Endothelial cell of umbilical vein (primary cell): Measurements from ENCODE around the gene METTL15. TPM values are rescaled to one million over a fixed set of nuclear protein-coding genes. Genes with fewer than 3 reads are reported as not detected.

ENCODE experiments used
- BruUV-seq: library from RNA; stranded (reverse); fragments of 400-500 nt; replicated peaks from 2 replicates; lab custom pipeline; 2021; lab: Mats Ljungman, UMichigan
- CTCF ChIA-PET: fragments of 300-600, 350-600 bp; sonication (Branson Sonifier 250); formaldehyde crosslinking; loops from one replicate; lab custom pipeline; 2021; ENCODE audit warnings: antibody characterized with exemption, inconsistent platforms; lab: Charles Lee
- POLR2A ChIA-PET: fragments of 300-600, 350-600 bp; sonication (Branson Sonifier 250); formaldehyde crosslinking; loops from one replicate; lab custom pipeline; 2021; ENCODE audit warnings: antibody characterized with exemption, inconsistent platforms; lab: Charles Lee
- DNase-seq: peaks from one replicate; pipeline ENCODE4 v3.0.0-alpha.2; 2011; ENCODE audit warnings: low read depth, low spot score
- FAIRE-seq: peaks from 2 replicates; lab custom pipeline; 2011; peaks lifted over from hg19 to GRCh38; lab: Jason Lieb, UNC
- H2AFZ ChIP-seq: 2 replicates; pipeline ENCODE4 v1.6.0; 2012; ENCODE audit warnings: low read depth, low read length, control low read depth, inconsistent platforms
- H3K27ac ChIP-seq: 2 replicates; pipeline ENCODE4 v1.5.1; 2011; ENCODE audit warnings: low read depth, mild to moderate bottlenecking, control low read depth, low read length, moderate library complexity; ENCODE audit not compliant: insufficient read depth
- H3K27me3 ChIP-seq, 2 experiments: 2 replicates each; pipeline versions ENCODE4 v1.6.0 to v1.6.1; 2011; ENCODE audit warnings: low read length in 2 of 2, mixed read lengths in 1 of 2; ENCODE audit not compliant: control insufficient read depth in 2 of 2, insufficient read depth in 2 of 2
- H3K36me3 ChIP-seq, 2 experiments: 2 replicates in 1 of 2; 3 replicates in 1 of 2; pipeline ENCODE4 v1.5.1; 2011; ENCODE audit warnings: low read length in 2 of 2, mild to moderate bottlenecking in 1 of 2, moderate library complexity in 1 of 2; ENCODE audit not compliant: control insufficient read depth in 2 of 2, insufficient read depth in 2 of 2; ENCODE audit errors: extremely low read depth in 1 of 2
- H3K4me1 ChIP-seq: 3 replicates; pipeline ENCODE4 v1.5.1; 2011; ENCODE audit warnings: mild to moderate bottlenecking, low read length; ENCODE audit not compliant: control insufficient read depth, insufficient read depth; ENCODE audit errors: extremely low read depth
- H3K4me2 ChIP-seq: 2 replicates; pipeline ENCODE4 v1.6.1; 2011; ENCODE audit warnings: low read length, control low read depth, mixed read lengths; ENCODE audit not compliant: insufficient read depth
- H3K4me3 ChIP-seq, 3 experiments: fragments of 200-600 bp in 1 of 3; sonication (generic), shearing (Covaris generic) in 1 of 3; replicated peaks in 1 of 3; 2 replicates each; pipeline ENCODE4 v1.5.1; 2011 to 2016; ENCODE audit warnings: control low read depth in 3 of 3, low read length in 3 of 3, mild to moderate bottlenecking in 2 of 3, inconsistent platforms in 1 of 3, low read depth in 1 of 3, moderate library complexity in 1 of 3; ENCODE audit not compliant: insufficient read depth in 1 of 3
- H3K79me2 ChIP-seq: 2 replicates; pipeline ENCODE4 v1.6.0; 2012; ENCODE audit warnings: low read length, inconsistent platforms; ENCODE audit not compliant: control insufficient read depth, insufficient read depth
- H3K9ac ChIP-seq: replicated peaks from 2 replicates; pipeline ENCODE3; 2011; ENCODE audit warnings: low read length, control low read depth; ENCODE audit not compliant: insufficient read depth; ENCODE audit errors: extremely low read depth
- H3K9me1 ChIP-seq: replicated peaks from 3 replicates; pipeline ENCODE4 v1.6.0; 2011; ENCODE audit warnings: mild to moderate bottlenecking, low read length; ENCODE audit not compliant: control insufficient read depth, insufficient read depth; ENCODE audit errors: extremely low read depth
- H3K9me3 ChIP-seq: replicated peaks from 2 replicates; pipeline ENCODE4 v1.5.1; 2012; ENCODE audit warnings: low read length, inconsistent platforms; ENCODE audit not compliant: control insufficient read depth, insufficient read depth
- H4K20me1 ChIP-seq: replicated peaks from 2 replicates; pipeline ENCODE3; 2011; ENCODE audit warnings: mild to moderate bottlenecking, low read length; ENCODE audit not compliant: control insufficient read depth, insufficient read depth; ENCODE audit errors: extremely low read depth
- CTCF ChIP-seq, 2 donors: IDR thresholded peaks; 1 replicate in 1 of 2; 2 replicates in 1 of 2; pipeline ENCODE4 v1.5.1; 2011; ENCODE audit warnings: low read length in 2 of 2, mild to moderate bottlenecking in 2 of 2, moderate library complexity in 2 of 2, control low read depth in 1 of 2, inconsistent platforms in 1 of 2, low read depth in 1 of 2; ENCODE audit not compliant: insufficient read depth in 1 of 2; ENCODE audit errors: extremely low read depth in 1 of 2
- EZH2 ChIP-seq: IDR thresholded peaks from 2 replicates; pipeline ENCODE4 v1.6.1; 2012; ENCODE audit warnings: borderline replicate concordance, low read depth, mild to moderate bottlenecking, moderate library complexity, low read length, inconsistent platforms; ENCODE audit not compliant: severe bottlenecking
- FOS ChIP-seq: IDR thresholded peaks from 2 replicates; pipeline ENCODE4 v1.6.1; 2011; ENCODE audit warnings: mild to moderate bottlenecking, low read length, moderate library complexity, borderline replicate concordance; ENCODE audit not compliant: insufficient read depth
- GATA2 ChIP-seq: IDR thresholded peaks from 2 replicates; pipeline ENCODE4 v1.7.0; 2011; ENCODE audit warnings: low read depth, mild to moderate bottlenecking, moderate library complexity, mixed read lengths, low read length; ENCODE audit not compliant: insufficient read length, insufficient read depth
- JUN ChIP-seq: IDR thresholded peaks from 2 replicates; pipeline ENCODE4 v1.6.1; 2011; ENCODE audit warnings: borderline replicate concordance, low read depth; ENCODE audit not compliant: insufficient read length, insufficient read depth
- MAX ChIP-seq: IDR thresholded peaks from 2 replicates; pipeline ENCODE4 v1.6.1; 2011; ENCODE audit not compliant: insufficient read depth, insufficient read length
- MYC ChIP-seq: IDR thresholded peaks from one replicate; pipeline ENCODE4 v1.6.1; 2011; ENCODE audit warnings: mild to moderate bottlenecking, low read depth, low read length
- POLR2A ChIP-seq: IDR thresholded peaks from 2 replicates; pipeline ENCODE4 v1.6.1; 2012; ENCODE audit warnings: low read depth, mild to moderate bottlenecking, control low read depth, low read length
- POLR2AphosphoS5 ChIP-seq: IDR thresholded peaks from 2 replicates; pipeline ENCODE4 v1.6.1; 2012; ENCODE audit warnings: low read depth, mild to moderate bottlenecking, control low read depth, low read length, moderate library complexity; ENCODE audit not compliant: insufficient read depth
- dilution Hi-C: fragments of 300-500 bp; cut with MboI; formaldehyde crosslinking; loops from one replicate; pipeline ENCODE4 v1.15.0; 2019; ENCODE audit warnings: low sequenced_read_pairs; ENCODE audit not compliant: extremely low pct_ligation_motif_present
- intact Hi-C: fragments of 100-400 bp; cut with micrococcal nuclease; formaldehyde crosslinking; loops from one replicate; pipeline ENCODE4 v1.10.0; 2022
- polyA plus RNA-seq, 4 experiments: library from polyadenylated mRNA; depleted of rRNA in 3 of 4; stranded (reverse) in 3 of 4; unstranded in 1 of 4; fragments of >200 nt; gene quantifications; 2 replicates each; pipeline versions ENCODE4 v1.2.1 to v1.2.3, GENCODE V29; 2011 to 2012; ENCODE audit warnings: missing spikeins in 1 of 4
- total RNA-seq: library from RNA; stranded (reverse); gene quantifications from 2 replicates; pipeline ENCODE4 v1.2.3, GENCODE V29; 2021

Gene METTL15
- total and polyA plus RNA-seq, 2 donors (not counting 3 experiments of a cell fraction or from before 2014, with no cell fraction given), result 3.2 to 12.1 TPM

GRCh38 chr11:28318871-28319270 is 210.7 kb downstream of the METTL15 start:
- POLR2A ChIA-PET, result no interaction called here

More at GRCh38 chr11:28318871-28319270, 210.7 kb downstream of the METTL15 start:
- FAIRE-seq (no peak), DNase-seq (no peak)
- no peak overlapping the region for H3K4me3 ChIP-seq
- H3K4me1 ChIP-seq, result no peaks in the 10 kb centered on the region
- no peaks in the 10 kb centered on the region for H4K20me1 ChIP-seq
- BruUV-seq, result no TSS peak
- CTCF ChIA-PET, result interaction anchor here (1.4 kb wide), 1 partner anchor 210 kb away, joined by 3 read pairs; no protein-coding TSS in a partner anchor
- no peak overlapping the region for H3K27ac ChIP-seq
- no peak overlapping the region for H3K9ac ChIP-seq
- H3K27me3 ChIP-seq, result no peaks in the 10 kb centered on the region
- no peaks in the 10 kb centered on the region for H3K9me3 ChIP-seq
- dilution Hi-C loops, result no loop called here
- intact Hi-C loops, result no loop called here
- H2AFZ ChIP-seq, result no peak overlapping the region
- H3K79me2 ChIP-seq, result no peaks in the 10 kb centered on the region
- H3K4me2 ChIP-seq, result no peak overlapping the region
- TF ChIP-seq EZH2, result no peak
- TF ChIP-seq FOS, result no peak
- no peak for TF ChIP-seq POLR2AphosphoS5
- TF ChIP-seq MAX, result no peak
- no peak for TF ChIP-seq JUN
- TF ChIP-seq GATA2, result no peak
- TF ChIP-seq CTCF (IDR thresholded peaks at IDR 0.05; ENCODE audit: extremely low read depth in 1 of 2, insufficient read depth in 1 of 2, low read depth in 1 of 2, low read length in 2 of 2), result no peak
- no peak for TF ChIP-seq MYC
- no peak for TF ChIP-seq POLR2A
- no peaks in the 10 kb centered on the region for H3K9me1 ChIP-seq
- H3K36me3 ChIP-seq, result no peaks in the 10 kb centered on the region
